ENCODE results near the gene IQGAP1. TPM values are rescaled to one million over a fixed set of nuclear protein-coding genes. Genes with fewer than 3 reads are reported as not detected.
A peak's percentile ranks its signal among the peaks of the same experiment; 100 is the strongest.
"Not testable (repeated sequence)": the region's sequence is repeated elsewhere in the genome, so short reads cannot be mapped to it uniquely, and the experiment has no call there.

The IQGAP1 gene
- total and polyA plus RNA-seq, 4 donors, result 83.0 to 396 (median 189) TPM

DNA sequence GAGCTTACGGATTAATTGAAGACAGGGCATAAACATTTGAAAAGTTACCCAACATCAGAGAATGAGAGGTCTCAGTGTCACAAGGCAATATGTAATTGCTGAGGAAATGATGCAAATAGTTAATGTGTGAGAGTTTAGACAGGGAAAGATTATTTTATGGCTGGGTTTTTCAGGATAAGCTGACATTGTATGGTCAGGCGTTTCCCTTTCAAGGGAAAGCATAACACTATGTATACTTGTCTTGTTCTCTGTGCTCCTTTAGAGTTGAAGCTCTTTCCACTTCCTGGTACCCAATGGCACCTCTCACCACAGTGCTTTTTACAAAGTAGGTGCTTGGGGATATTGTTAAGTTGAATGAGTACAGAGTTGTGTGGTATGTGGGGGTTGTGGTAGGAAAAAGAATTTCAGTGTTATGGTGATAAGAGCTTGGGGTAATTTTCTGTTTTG is 19.9 kb downstream of the IQGAP1 start:
- DNase-seq (peak in 2 of 3 donors; percentile 22 to 32), ATAC-seq (ENCODE audit: insufficient read depth, low FRiP score) (no peak)
- TF ChIP-seq, protein P1, sequence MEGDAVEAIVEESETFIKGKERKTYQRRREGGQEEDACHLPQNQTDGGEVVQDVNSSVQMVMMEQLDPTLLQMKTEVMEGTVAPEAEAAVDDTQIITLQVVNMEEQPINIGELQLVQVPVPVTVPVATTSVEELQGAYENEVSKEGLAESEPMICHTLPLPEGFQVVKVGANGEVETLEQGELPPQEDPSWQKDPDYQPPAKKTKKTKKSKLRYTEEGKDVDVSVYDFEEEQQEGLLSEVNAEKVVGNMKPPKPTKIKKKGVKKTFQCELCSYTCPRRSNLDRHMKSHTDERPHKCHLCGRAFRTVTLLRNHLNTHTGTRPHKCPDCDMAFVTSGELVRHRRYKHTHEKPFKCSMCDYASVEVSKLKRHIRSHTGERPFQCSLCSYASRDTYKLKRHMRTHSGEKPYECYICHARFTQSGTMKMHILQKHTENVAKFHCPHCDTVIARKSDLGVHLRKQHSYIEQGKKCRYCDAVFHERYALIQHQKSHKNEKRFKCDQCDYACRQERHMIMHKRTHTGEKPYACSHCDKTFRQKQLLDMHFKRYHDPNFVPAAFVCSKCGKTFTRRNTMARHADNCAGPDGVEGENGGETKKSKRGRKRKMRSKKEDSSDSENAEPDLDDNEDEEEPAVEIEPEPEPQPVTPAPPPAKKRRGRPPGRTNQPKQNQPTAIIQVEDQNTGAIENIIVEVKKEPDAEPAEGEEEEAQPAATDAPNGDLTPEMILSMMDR (IDR thresholded peaks at IDR 0.05; ENCODE audit: control extremely low read depth, extremely low read depth), result no peak
- Histone ChIP-seq H3K9me3 (ENCODE audit: control insufficient read depth in 4 of 4, insufficient read depth in 3 of 4, low read length in 3 of 4) (no peaks in the 10 kb centered on the region), H3K27me3 (ENCODE audit: control insufficient read depth in 3 of 3, insufficient read depth in 3 of 3, low read length in 2 of 3) (no peaks in the 10 kb centered on the region), H3K36me3 (ENCODE audit: control insufficient read depth in 4 of 4, insufficient read depth in 4 of 4, low read length in 4 of 4) (peaks cover 0 to 3% (median under 1%) of the 10 kb centered on the region in 4 donors), H3K27ac (ENCODE audit: low read depth in 1 of 2, low read length in 1 of 2) (peak overlapping the region; percentile 33 to 63), H3K4me3 (no peak overlapping the region), H3K4me1 (ENCODE audit: control insufficient read depth in 5 of 5, insufficient read depth in 5 of 5, low read length in 5 of 5) (peaks cover 4 to 34% (median 10%) of the 10 kb centered on the region in 5 donors), H3K9ac (ENCODE audit: insufficient read depth in 1 of 2, low read length in 2 of 2) (no peak overlapping the region)
- WGBS, 2 donors, result 47 to 71% methylated on average over 2 of the region's 2 CpGs

DNA sequence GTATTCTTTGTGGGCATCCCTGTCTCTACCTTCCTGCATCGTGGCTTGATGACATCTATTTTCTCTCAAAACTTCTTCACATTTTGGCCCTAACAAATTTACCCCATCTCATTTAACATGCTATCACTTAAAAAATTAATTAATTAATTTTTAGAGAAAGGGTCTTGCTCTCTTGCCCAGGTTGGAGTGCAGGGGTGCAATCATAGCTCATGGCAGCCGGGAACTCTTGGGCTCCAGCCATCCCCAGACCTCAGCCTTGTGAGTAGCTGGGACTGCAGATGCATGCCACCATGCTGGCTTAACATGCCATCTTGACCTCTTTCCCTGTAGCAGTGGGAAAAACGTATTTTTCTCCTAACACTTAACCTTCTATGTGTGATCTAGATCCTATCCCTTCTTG is 20.6 kb downstream of the IQGAP1 start:
- Histone ChIP-seq H3K9me3 (ENCODE audit: control insufficient read depth in 4 of 4, insufficient read depth in 3 of 4, low read length in 3 of 4) (no peaks in the 10 kb centered on the region), H3K36me3 (ENCODE audit: control insufficient read depth in 4 of 4, insufficient read depth in 4 of 4, low read length in 4 of 4) (peaks cover 0 to 3% (median under 1%) of the 10 kb centered on the region in 4 donors), H3K9ac (ENCODE audit: insufficient read depth in 1 of 2, low read length in 2 of 2) (no peak overlapping the region), H3K27me3 (ENCODE audit: control insufficient read depth in 3 of 3, insufficient read depth in 3 of 3, low read length in 2 of 3) (no peaks in the 10 kb centered on the region), H3K27ac (ENCODE audit: low read depth in 1 of 2, low read length in 1 of 2) (peak overlapping the region in 1 of 2 donors; percentile 63), H3K4me1 (ENCODE audit: control insufficient read depth in 5 of 5, insufficient read depth in 5 of 5, low read length in 5 of 5) (peaks cover 2 to 39% (median 10%) of the 10 kb centered on the region in 5 donors), H3K4me3 (no peak overlapping the region)
- WGBS, 2 donors, result 89 to 95% methylated on average over 3 of the region's 3 CpGs
- ATAC-seq (ENCODE audit: insufficient read depth, low FRiP score) (no peak), DNase-seq (no peak)
- TF ChIP-seq, protein P1 (IDR thresholded peaks at IDR 0.05; ENCODE audit: control extremely low read depth, extremely low read depth), result no peak

DNA sequence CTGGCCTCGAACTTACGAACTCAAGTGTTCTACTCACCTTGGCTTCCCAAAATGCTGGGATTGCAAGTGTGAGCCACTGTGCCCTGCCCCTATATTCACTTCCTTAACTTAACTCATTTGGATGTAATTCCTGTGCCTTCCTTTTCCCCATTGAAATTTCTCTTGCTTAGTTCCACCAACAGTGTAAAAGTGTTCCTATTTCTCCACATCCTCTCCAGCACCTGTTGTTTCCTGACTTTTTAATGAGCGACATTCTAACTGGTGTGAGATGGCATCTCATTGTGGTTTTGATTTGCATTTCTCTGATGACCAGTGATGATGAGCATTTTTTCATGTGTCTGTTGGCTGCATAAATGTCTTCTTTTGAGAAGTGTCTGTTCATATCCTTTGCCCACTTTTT is 21.5 kb downstream of the IQGAP1 start:
- not testable (repeated sequence) for H3K27me3 ChIP-seq (ENCODE audit: control insufficient read depth in 3 of 3, insufficient read depth in 3 of 3, low read length in 2 of 3); H3K9me3 ChIP-seq (ENCODE audit: control insufficient read depth in 4 of 4, insufficient read depth in 3 of 4, low read length in 3 of 4); ATAC-seq (ENCODE audit: insufficient read depth, low FRiP score); H3K4me3 ChIP-seq; DNase-seq; H3K36me3 ChIP-seq (ENCODE audit: control insufficient read depth in 4 of 4, insufficient read depth in 4 of 4, low read length in 4 of 4); H3K27ac ChIP-seq (ENCODE audit: low read depth in 1 of 2, low read length in 1 of 2); H3K9ac ChIP-seq (ENCODE audit: insufficient read depth in 1 of 2, low read length in 2 of 2)
- 81 to 88% methylated on average over 3 of the region's 3 CpGs for WGBS, 2 donors
- H3K4me1 ChIP-seq (ENCODE audit: control insufficient read depth in 5 of 5, insufficient read depth in 5 of 5, low read length in 5 of 5), result peaks cover 3 to 46% (median 10%) of the 10 kb centered on the region in 5 donors

DNA sequence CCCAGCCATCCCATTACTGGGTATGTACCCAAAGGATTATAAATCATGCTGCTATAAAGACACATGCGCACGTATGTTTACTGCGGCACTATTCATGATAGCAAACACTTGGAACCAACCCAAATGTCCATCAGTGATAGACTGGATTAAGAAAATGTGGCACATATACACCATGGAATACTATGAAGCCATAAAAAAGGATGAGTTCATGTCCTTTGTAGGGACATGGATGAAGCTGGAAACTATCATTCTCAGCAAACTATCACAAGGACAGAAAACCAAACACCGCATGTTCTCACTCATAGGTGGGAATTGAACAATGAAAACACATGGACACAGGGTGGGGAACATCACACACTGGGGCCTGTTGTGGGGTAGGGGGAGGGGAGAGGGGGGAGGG is 22.3 kb downstream of the IQGAP1 start:
- not testable (repeated sequence) for ATAC-seq (ENCODE audit: insufficient read depth, low FRiP score); H3K4me3 ChIP-seq; H3K9ac ChIP-seq (ENCODE audit: insufficient read depth in 1 of 2, low read length in 2 of 2); H3K27me3 ChIP-seq (ENCODE audit: control insufficient read depth in 3 of 3, insufficient read depth in 3 of 3, low read length in 2 of 3); H3K9me3 ChIP-seq (ENCODE audit: control insufficient read depth in 4 of 4, insufficient read depth in 3 of 4, low read length in 3 of 4); H3K36me3 ChIP-seq (ENCODE audit: control insufficient read depth in 4 of 4, insufficient read depth in 4 of 4, low read length in 4 of 4); DNase-seq; H3K27ac ChIP-seq (ENCODE audit: low read depth in 1 of 2, low read length in 1 of 2)
- peaks cover 4 to 49% (median 10%) of the 10 kb centered on the region in 5 donors for H3K4me1 ChIP-seq (ENCODE audit: control insufficient read depth in 5 of 5, insufficient read depth in 5 of 5, low read length in 5 of 5)
- 97% methylated on average over 3 to 4 of the region's 4 CpGs for WGBS, 2 donors

All from lung (tissue), 12 donors.